Upper lobe of left lung (tissue), 6 donors: ENCODE measurements around the gene HM13. TPM values are rescaled to one million over a fixed set of nuclear protein-coding genes. Genes with fewer than 3 reads are reported as not detected.

Experiments
- ATAC-seq, 2 donors: fragments of 200-7000 bp; cut with Tn5 transposase; one replicate each; pipeline ENCODE4 v1.9.1; 2022; ENCODE audit warnings: mild to moderate bottlenecking in 2 of 2, moderate library complexity in 2 of 2; ENCODE audit not compliant: low FRiP score in 2 of 2
- DNase-seq, 2 donors: peaks; one replicate each; pipeline ENCODE4 v3.0.0-alpha.2; 2019 to 2020
- H3K27ac ChIP-seq, 4 donors: fragments of 200-600 bp; sonication (generic); one replicate each; pipeline ENCODE4 v1.5.1; 2016 to 2019
- H3K27me3 ChIP-seq, 4 donors: fragments of 200-600 bp; sonication (generic); one replicate each; pipeline ENCODE4 v1.5.1; 2017 to 2019
- H3K36me3 ChIP-seq, 4 donors: fragments of 200-600 bp; sonication (generic); one replicate each; pipeline ENCODE4 v1.5.1; 2016 to 2019
- H3K4me1 ChIP-seq, 4 donors: fragments of 200-600 bp; sonication (generic); one replicate each; pipeline ENCODE4 v1.5.1; 2018 to 2019
- H3K4me3 ChIP-seq, 4 donors: fragments of 200-600 bp; sonication (generic); one replicate each; pipeline ENCODE4 v1.5.1; 2017 to 2019; ENCODE audit warnings: mild to moderate bottlenecking in 2 of 4, moderate library complexity in 1 of 4
- H3K9me3 ChIP-seq, 4 donors: fragments of 200-600 bp; sonication (generic); one replicate each; pipeline ENCODE4 v1.5.1; 2018 to 2019
- EP300 ChIP-seq, 4 donors: sonication (generic); formaldehyde crosslinking; IDR thresholded peaks; one replicate each; pipeline ENCODE4 v1.5.1; 2017; ENCODE audit warnings: antibody characterized with exemption in 4 of 4, control low read depth in 2 of 4
- POLR2A ChIP-seq, 4 donors: fragments of 450-650 bp; IDR thresholded peaks; one replicate each; pipeline ENCODE4 v1.5.1; 2016 to 2017; ENCODE audit warnings: antibody characterized with exemption in 4 of 4, mild to moderate bottlenecking in 2 of 4
- POLR2AphosphoS5 ChIP-seq, 2 donors: sonication (generic); formaldehyde crosslinking; IDR thresholded peaks; one replicate each; pipeline ENCODE4 v1.5.1; 2017; ENCODE audit warnings: antibody characterized with exemption in 2 of 2
- WGBS, 2 donors: methylation state at CpG; one replicate each; pipeline ENCODE4 v1.1.5; 2017 to 2018; 5-methylcytosine and 5-hydroxymethylcytosine counted together
- total RNA-seq, 6 donors: library from RNA; depleted of rRNA in 4 of 6; stranded (reverse); fragments of >200 nt in 4 of 6; gene quantifications; one replicate each; pipeline versions ENCODE4 v1.1.0 to v1.2.1, GENCODE V29; 2016 to 2021
- TF ChIP-seq, protein P1 (sequence below), 6 experiments: fragments of 450-650 bp in 4 of 6; fragments of 200-600 bp in 2 of 6; sonication (generic) in 2 of 6; IDR thresholded peaks; one replicate each; pipeline ENCODE4 v1.5.1; 2016 to 2019; ENCODE audit warnings: antibody characterized with exemption in 6 of 6
- donor health status: DM: no; HTN: no; CAD: no; lungs with moderate emphysema.
- donor health status: DM: no; HTN: yes; CAD: no; lungs with severe emphysema.

The HM13 gene
- total RNA-seq, 6 donors from 2014 or later: 58.7 to 186 (median 81.6) TPM

DNA sequence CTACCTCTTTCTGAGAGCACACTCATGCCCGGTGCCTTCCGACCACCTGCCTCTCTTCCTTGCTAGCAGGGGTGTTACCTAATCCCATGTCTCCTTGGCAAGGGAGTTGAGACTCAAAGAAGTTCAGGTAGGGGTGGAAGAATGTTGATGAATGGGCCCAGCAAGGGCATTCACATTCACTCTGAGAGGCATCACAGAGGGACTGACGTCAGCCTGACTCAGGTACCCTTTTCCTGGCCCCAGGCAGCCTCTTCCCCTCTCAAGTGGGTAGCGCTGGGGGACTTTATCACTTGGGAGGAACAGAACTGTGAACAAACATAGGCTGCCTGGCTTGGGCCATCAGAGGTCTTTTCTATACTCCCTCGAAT lies 35.3 kb downstream of the HM13 start:
- peaks cover 0 to 19% (median 6%) of the 10 kb centered on the region in 4 donors for H3K4me1 ChIP-seq
- TF ChIP-seq POLR2AphosphoS5 (IDR thresholded peaks at IDR 0.05) (no peak), POLR2A (IDR thresholded peaks at IDR 0.05) (no peak), EP300 (IDR thresholded peaks at IDR 0.05) (no peak)
- TF ChIP-seq, protein P1, sequence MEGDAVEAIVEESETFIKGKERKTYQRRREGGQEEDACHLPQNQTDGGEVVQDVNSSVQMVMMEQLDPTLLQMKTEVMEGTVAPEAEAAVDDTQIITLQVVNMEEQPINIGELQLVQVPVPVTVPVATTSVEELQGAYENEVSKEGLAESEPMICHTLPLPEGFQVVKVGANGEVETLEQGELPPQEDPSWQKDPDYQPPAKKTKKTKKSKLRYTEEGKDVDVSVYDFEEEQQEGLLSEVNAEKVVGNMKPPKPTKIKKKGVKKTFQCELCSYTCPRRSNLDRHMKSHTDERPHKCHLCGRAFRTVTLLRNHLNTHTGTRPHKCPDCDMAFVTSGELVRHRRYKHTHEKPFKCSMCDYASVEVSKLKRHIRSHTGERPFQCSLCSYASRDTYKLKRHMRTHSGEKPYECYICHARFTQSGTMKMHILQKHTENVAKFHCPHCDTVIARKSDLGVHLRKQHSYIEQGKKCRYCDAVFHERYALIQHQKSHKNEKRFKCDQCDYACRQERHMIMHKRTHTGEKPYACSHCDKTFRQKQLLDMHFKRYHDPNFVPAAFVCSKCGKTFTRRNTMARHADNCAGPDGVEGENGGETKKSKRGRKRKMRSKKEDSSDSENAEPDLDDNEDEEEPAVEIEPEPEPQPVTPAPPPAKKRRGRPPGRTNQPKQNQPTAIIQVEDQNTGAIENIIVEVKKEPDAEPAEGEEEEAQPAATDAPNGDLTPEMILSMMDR (IDR thresholded peaks at IDR 0.05): no peak
- no peak overlapping the region for H3K27ac ChIP-seq
- no peak overlapping the region for H3K4me3 ChIP-seq
- WGBS, 2 donors: 92 to 93% methylated on average over 5 of the region's 5 CpGs
- ATAC-seq: no peak
- H3K27me3 ChIP-seq: no peaks in the 10 kb centered on the region
- H3K36me3 ChIP-seq: peaks cover 19 to 72% (median 46%) of the 10 kb centered on the region in 4 donors
- no peak for DNase-seq
- H3K9me3 ChIP-seq: no peaks in the 10 kb centered on the region

DNA sequence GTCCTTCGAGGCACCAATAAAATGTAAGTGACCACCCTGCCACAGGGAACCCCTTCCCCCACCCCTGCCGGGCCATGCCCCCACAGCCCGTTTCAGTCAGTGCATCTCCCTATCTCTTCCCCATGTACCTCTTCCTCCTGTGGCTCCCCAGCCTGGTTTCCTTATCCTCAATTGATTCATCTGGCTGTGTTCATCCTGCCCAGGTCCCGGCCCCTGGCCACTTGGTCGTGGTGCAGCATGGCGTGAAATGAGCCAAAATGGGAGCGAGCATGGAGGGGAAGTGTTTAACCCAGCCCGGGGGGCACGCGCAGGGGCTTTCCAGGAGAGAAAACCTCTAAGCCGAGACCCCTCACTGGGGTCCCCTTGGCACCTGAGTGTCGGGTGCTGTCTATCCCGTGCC lies 35.9 kb downstream of the HM13 start:
- TF ChIP-seq, protein P1 (IDR thresholded peaks at IDR 0.05): no peak
- no peak for TF ChIP-seq POLR2AphosphoS5 (IDR thresholded peaks at IDR 0.05)
- no peak for TF ChIP-seq EP300 (IDR thresholded peaks at IDR 0.05)
- no peak for TF ChIP-seq POLR2A (IDR thresholded peaks at IDR 0.05)
- Histone ChIP-seq H3K36me3 (peaks cover 19 to 74% (median 52%) of the 10 kb centered on the region in 4 donors), H3K9me3 (no peaks in the 10 kb centered on the region), H3K4me1 (peaks cover 0 to 19% (median 6%) of the 10 kb centered on the region in 4 donors), H3K27me3 (no peaks in the 10 kb centered on the region), H3K4me3 (no peak overlapping the region), H3K27ac (no peak overlapping the region)
- 95 to 96% methylated on average over 13 of the region's 13 CpGs for WGBS, 2 donors
- ATAC-seq: no peak
- no peak for DNase-seq

DNA sequence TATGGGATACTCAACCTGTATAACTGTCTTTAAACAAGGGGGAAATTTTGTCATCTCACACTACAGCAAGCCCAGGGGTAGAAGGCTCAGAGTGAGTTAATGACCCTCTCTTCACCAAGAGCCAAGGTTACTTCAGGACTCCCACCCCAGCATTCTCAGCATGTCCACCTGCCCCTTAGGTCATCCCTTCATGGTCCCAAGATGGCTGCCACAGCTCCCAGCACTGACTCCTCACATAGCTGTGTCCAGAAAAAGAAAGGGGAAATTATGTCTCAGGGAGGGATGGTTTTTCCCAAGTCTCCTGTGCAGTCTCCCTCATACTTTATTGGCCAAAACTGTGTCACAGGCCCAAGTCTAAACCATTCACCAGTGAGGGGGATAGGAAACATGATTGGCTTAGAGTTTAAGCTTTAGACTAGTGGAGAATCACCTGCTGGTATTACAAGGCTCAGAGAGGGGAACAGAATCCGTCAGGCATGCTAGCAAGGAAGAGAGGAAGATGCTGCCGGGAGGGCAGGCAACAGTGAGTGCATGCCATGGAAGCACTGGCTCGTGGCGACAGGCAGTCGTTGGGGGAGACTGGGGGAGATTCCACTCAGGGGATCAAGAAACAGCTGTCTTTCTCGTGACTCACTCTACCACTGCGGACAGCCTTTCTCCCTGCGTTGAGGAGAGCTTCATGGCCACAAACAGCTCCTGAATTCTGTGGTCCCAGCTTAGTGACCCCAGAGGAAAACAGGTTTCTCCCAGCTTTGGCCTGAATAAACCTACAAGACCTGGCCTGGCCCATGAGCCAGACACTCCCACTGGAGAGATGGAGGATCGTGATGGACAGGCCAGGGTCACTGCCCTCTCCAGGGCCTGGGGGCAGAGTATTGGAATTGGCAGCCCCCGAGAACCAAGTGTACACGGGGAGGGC lies 37.2 kb downstream of the HM13 start:
- Histone ChIP-seq H3K27me3 (no peaks in the 10 kb centered on the region), H3K27ac (peak overlapping the region in 1 of 4 donors; percentile 13), H3K9me3 (no peaks in the 10 kb centered on the region), H3K4me1 (peaks cover 0 to 15% (median 6%) of the 10 kb centered on the region in 4 donors), H3K36me3 (peaks cover 22 to 84% (median 62%) of the 10 kb centered on the region in 4 donors), H3K4me3 (no peak overlapping the region)
- WGBS, 2 donors: 91 to 94% methylated on average over 9 to 11 of the region's 11 CpGs
- TF ChIP-seq POLR2A (IDR thresholded peaks at IDR 0.05): no peak
- no peak for TF ChIP-seq EP300 (IDR thresholded peaks at IDR 0.05)
- TF ChIP-seq, protein P1 (IDR thresholded peaks at IDR 0.05): no peak
- ATAC-seq (no peak), DNase-seq (no peak)

DNA sequence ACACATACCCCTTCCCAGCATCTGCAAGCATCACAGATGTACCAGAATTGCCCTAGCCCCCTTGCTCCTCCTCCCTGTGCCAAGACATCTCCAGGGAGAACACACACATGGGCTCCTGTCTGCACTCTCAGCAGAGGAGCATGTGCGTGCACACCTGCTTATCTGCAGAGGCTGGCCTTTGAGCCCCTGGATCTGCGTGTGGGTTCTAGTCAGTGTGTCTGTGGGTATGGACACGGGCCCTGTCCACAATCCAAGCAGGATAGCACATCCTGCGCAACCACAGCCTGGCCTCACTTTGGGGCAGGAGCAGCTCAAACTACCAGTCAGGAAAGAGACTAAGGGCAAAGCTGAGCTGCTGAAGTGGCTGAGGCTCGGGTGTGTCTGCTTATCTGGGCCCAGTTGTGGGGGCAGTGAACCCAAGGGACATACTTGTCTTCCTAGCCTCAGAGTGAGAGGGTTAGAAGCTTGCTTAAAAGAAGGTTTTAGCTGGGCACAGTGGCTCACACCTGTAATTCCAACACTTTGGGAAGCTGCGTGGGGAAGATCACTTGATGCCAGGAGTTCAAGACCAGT lies 41.0 kb downstream of the HM13 start:
- Histone ChIP-seq H3K4me3 (no peak overlapping the region), H3K36me3 (peaks cover 14 to 75% (median 39%) of the 10 kb centered on the region in 4 donors), H3K27ac (no peak overlapping the region), H3K27me3 (no peaks in the 10 kb centered on the region), H3K9me3 (no peaks in the 10 kb centered on the region), H3K4me1 (peaks cover under 1 to 4% (median 2%) of the 10 kb centered on the region in 4 donors)
- TF ChIP-seq EP300 (IDR thresholded peaks at IDR 0.05) (no peak), POLR2A (IDR thresholded peaks at IDR 0.05) (no peak), POLR2AphosphoS5 (IDR thresholded peaks at IDR 0.05) (no peak)
- TF ChIP-seq, protein P1 (IDR thresholded peaks at IDR 0.05): no peak
- no peak for ATAC-seq
- 75 to 87% methylated on average over 5 to 6 of the region's 6 CpGs for WGBS, 2 donors
- DNase-seq: no peak
